Measurements from ENCODE around the gene CINP.

DNA sequence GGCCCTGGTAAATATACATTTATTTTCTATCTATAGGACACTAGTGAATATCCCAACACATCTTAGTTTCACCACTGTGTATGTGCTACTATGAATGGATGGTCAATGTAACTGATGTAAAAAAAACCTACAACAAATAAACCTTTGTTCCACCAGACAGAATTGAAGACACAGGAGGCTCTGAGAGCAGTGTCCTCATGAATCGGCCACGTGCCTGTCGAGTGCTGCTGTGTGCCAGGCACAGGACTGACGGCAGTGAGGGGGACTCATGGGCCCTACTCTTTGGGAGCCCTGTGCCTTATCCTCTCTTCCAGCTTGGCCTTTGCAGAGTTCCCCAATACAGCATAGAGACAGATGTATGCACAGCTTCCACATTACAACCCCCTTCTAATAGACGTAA is 18.2 kb downstream of the CINP start:
- TF ChIP-seq, protein P1, sequence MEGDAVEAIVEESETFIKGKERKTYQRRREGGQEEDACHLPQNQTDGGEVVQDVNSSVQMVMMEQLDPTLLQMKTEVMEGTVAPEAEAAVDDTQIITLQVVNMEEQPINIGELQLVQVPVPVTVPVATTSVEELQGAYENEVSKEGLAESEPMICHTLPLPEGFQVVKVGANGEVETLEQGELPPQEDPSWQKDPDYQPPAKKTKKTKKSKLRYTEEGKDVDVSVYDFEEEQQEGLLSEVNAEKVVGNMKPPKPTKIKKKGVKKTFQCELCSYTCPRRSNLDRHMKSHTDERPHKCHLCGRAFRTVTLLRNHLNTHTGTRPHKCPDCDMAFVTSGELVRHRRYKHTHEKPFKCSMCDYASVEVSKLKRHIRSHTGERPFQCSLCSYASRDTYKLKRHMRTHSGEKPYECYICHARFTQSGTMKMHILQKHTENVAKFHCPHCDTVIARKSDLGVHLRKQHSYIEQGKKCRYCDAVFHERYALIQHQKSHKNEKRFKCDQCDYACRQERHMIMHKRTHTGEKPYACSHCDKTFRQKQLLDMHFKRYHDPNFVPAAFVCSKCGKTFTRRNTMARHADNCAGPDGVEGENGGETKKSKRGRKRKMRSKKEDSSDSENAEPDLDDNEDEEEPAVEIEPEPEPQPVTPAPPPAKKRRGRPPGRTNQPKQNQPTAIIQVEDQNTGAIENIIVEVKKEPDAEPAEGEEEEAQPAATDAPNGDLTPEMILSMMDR (IDR thresholded peaks at IDR 0.05) = no peak
- TF ChIP-seq POLR2A (IDR thresholded peaks at IDR 0.05) = no peak
